Measurements from ENCODE around the gene KCNQ1OT1. TPM values are rescaled to one million over a fixed set of nuclear protein-coding genes. Genes with fewer than 3 reads are reported as not detected.

The KCNQ1OT1 gene
- total RNA-seq, 1 donor from 2014 or later, result 0.68 TPM

DNA sequence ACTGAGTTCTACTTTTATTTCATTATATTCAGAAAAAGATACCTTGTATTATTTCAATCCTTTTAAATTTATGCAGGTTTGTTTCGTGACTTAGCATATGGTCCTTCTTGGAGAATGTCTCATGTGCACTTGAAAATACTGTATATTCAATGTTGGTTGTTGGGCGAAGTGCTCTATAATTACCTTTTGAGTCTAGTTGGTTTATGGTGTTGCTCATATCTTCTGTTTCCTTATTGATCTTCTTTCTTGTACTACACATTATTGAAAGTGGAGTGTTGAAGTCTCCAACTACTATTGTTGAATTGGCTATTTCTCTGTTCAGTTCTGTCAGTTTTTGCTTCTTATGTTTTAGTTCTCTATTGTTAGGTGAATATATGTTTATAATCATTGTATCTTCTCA, 90.4 kb downstream of the KCNQ1OT1 start:
- H3K27ac Mint-ChIP-seq, result no peak overlapping the region
- H3K4me1 Mint-ChIP-seq (ENCODE audit: low read depth), result no peaks in the 10 kb centered on the region
- H3K27me3 Mint-ChIP-seq (ENCODE audit: low read depth), result peaks cover 4% of the 10 kb centered on the region
- peaks cover 6% of the 10 kb centered on the region for H3K9me3 Mint-ChIP-seq
- H3K36me3 Mint-ChIP-seq (ENCODE audit: low read depth), result no peaks in the 10 kb centered on the region
- intact Hi-C loops (cut with micrococcal nuclease), result no loop called here
- DNase-seq (ENCODE audit: low spot score), result no peak
- no peak overlapping the region for H3K4me3 Mint-ChIP-seq (ENCODE audit: low read depth)

DNA sequence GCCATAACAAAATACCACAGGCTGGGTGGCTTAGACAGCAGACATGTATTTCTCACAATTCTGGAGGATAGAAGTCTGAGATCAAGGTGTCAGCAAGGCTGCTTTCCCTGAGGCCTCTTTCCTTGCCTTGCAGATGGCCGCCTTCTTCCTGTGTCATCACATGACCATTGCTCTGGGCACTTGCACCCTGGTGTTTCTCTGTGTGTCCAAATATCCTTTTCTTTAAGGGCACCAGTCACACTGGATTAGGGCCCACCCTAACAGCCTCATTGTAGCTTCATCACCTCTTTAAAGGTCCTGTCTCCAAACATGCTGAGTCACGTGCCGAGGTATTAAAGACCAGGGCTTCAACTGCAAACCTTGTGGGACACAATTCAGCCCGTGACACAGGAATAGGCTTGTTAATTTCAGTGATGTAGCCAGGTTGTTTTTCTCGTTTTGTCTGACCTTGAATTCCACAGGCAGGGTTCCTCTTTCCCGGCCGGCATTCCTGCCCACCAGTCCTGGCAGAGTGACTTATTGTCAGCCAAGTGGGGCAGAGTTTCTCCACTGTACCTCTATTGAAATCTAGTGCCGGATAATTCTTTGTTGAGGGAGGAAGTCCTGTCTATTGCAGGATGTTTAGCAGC, 100.1 kb downstream of the KCNQ1OT1 start:
- no peaks in the 10 kb centered on the region for H3K4me1 Mint-ChIP-seq (ENCODE audit: low read depth)
- no peak for DNase-seq (ENCODE audit: low spot score)
- H3K4me3 Mint-ChIP-seq (ENCODE audit: low read depth), result no peak overlapping the region
- peaks cover 17% of the 10 kb centered on the region for H3K9me3 Mint-ChIP-seq
- H3K27me3 Mint-ChIP-seq (ENCODE audit: low read depth), result no peaks in the 10 kb centered on the region
- no peak overlapping the region for H3K27ac Mint-ChIP-seq
- H3K36me3 Mint-ChIP-seq (ENCODE audit: low read depth), result no peaks in the 10 kb centered on the region
- intact Hi-C loops (cut with micrococcal nuclease), result no loop called here

DNA sequence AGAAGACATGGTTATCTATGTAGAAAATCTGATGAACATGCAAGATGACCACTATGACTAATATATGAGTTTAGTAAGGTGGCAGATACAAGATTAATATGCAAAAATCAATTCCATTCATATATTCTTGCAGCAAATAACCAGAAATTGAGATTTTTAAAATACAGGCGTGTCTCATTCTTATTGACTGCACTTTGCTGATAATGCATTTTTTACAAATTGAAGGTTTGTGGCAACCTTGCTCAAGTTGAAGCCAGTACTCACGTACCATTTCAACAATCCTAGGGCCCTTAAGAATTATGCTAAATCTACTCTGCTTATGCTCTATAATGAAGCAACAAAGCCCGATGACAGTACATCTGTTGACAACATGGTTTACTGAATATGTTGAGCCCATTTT, 104.6 kb downstream of the KCNQ1OT1 start:
- intact Hi-C loops (cut with micrococcal nuclease), result no loop called here
- no peak for DNase-seq (ENCODE audit: low spot score)
- no peak overlapping the region for H3K27ac Mint-ChIP-seq
- H3K4me3 Mint-ChIP-seq (ENCODE audit: low read depth), result no peak overlapping the region
- H3K27me3 Mint-ChIP-seq (ENCODE audit: low read depth), result no peaks in the 10 kb centered on the region
- no peaks in the 10 kb centered on the region for H3K4me1 Mint-ChIP-seq (ENCODE audit: low read depth)
- peaks cover 17% of the 10 kb centered on the region for H3K9me3 Mint-ChIP-seq
- H3K36me3 Mint-ChIP-seq (ENCODE audit: low read depth), result no peaks in the 10 kb centered on the region

DNA sequence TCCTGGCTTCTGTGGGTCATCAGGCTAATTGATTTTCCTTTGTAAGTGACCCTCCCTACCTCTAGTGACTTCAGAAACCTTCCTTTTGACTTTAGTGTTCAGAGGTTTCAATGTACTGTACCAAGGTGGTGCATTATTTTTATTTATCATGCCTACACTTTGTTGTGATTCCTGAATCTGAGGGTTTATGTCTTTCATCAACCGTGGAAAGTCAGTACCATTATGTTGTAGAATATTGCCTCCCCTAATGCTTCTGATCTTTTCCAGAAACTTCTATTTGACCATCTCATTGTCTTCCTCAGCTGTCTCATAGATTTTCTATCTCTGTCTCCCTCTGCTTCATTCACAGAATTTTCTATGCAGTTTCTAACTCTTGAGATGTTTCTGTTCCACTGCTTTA, 105.5 kb downstream of the KCNQ1OT1 start:
- Mint-ChIP-seq H3K4me1 (ENCODE audit: low read depth) (no peaks in the 10 kb centered on the region), H3K27me3 (ENCODE audit: low read depth) (no peaks in the 10 kb centered on the region), H3K27ac (no peak overlapping the region), H3K4me3 (ENCODE audit: low read depth) (no peak overlapping the region), H3K36me3 (ENCODE audit: low read depth) (no peaks in the 10 kb centered on the region), H3K9me3 (peaks cover 17% of the 10 kb centered on the region)
- DNase-seq (ENCODE audit: low spot score), result no peak
- intact Hi-C loops (cut with micrococcal nuclease), result no loop called here

DNA sequence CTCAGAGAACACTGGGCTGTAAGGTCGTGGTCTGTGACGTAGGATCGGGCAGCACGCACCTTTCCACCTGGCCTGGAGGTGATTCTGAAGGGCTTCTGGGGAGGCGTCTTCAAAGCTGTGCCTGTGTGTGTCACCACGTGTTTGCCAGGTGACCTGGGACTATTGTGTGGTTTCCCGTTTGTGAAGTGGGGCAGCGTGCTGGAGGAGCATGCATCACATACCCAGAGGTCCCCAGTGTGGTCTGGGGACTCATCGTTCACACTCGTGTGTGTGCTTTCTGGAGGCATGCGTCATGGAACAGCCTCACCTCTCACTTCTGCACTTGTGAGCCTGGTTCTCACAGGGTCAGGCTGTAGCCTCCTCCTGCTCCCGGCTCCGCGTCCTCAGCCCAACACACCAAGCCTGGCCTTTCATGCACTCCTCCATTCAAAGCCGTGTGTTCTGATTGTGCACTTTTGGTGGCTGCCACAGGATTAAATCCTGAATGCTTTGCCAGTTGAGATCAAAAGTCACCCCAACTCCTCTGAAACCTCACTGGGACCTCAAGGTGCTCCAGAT, 106.3 kb downstream of the KCNQ1OT1 start:
- Mint-ChIP-seq H3K4me3 (ENCODE audit: low read depth) (no peak overlapping the region), H3K27ac (no peak overlapping the region), H3K27me3 (ENCODE audit: low read depth) (no peaks in the 10 kb centered on the region), H3K9me3 (peaks cover 10% of the 10 kb centered on the region), H3K4me1 (ENCODE audit: low read depth) (no peaks in the 10 kb centered on the region), H3K36me3 (ENCODE audit: low read depth) (no peaks in the 10 kb centered on the region)
- no peak for DNase-seq (ENCODE audit: low spot score)
- intact Hi-C loops (cut with micrococcal nuclease), result no loop called here

DNA sequence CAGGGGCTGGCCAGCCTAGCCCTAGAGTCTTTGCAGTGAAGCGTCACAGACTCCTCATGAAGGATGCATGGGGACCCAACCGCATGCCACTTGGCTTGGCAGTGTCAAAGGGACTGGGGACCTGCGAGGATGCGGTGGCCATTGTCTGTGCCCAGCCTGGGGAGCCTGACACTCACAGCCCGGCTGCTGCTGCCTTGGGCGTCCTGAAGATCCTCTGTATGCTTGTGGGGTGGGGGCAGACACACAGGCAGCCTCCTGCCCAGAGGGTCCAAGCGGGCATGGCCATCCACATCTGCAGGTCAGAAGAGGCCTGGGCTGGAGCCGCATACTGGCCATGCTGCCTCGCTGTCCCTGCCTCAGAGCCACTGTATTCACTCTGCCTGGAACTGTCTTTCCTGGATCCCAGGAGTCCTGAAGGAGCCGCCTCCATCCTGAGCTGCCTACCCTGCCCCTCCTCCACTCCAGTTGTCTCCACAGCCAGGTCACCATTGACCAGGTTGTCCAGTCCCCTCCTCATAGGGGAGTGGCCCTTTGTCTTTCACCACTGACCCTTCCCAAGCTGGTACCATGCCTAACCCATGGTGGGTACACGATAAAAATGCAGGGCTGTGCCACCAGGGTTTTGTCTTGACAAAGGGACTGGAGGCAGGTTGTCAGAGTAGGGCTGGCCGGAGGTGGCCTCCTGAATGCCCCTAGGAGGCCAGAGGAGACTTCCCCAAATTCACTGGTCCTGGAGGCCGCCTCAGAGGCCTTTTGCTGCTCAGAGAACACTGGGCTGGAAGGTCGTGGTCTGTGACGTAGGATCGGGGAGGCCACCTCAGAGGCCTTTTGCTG, 107.0 kb downstream of the KCNQ1OT1 start:
- no peak for DNase-seq (ENCODE audit: low spot score)
- H3K4me3 Mint-ChIP-seq (ENCODE audit: low read depth), result no peak overlapping the region
- no peaks in the 10 kb centered on the region for H3K27me3 Mint-ChIP-seq (ENCODE audit: low read depth)
- no peaks in the 10 kb centered on the region for H3K4me1 Mint-ChIP-seq (ENCODE audit: low read depth)
- no peaks in the 10 kb centered on the region for H3K36me3 Mint-ChIP-seq (ENCODE audit: low read depth)
- H3K9me3 Mint-ChIP-seq, result peaks cover 5% of the 10 kb centered on the region
- intact Hi-C loops (cut with micrococcal nuclease), result no loop called here
- no peak overlapping the region for H3K27ac Mint-ChIP-seq

DNA sequence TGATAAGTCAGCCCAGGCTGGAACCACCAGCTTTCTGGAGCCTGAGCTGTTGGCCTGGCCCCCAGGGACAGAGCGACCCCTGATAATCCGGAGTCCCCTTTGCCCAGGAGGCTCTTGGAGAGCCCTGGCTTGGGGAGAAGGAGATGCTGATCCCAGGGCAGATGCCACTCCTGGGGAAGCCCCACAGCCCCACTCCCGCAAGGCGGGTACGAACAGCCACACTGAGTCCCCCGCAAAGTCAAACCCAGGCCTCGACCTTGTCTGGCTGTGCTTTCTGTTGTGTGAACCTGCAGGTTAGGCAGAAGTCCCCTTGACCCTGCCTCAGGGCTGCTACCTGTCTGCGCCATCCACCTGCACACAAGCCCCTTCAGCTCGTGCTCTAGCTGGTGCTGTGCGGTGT, 108.0 kb downstream of the KCNQ1OT1 start:
- Mint-ChIP-seq H3K36me3 (ENCODE audit: low read depth) (no peaks in the 10 kb centered on the region), H3K9me3 (no peaks in the 10 kb centered on the region), H3K27ac (no peak overlapping the region), H3K27me3 (ENCODE audit: low read depth) (no peaks in the 10 kb centered on the region), H3K4me3 (ENCODE audit: low read depth) (no peak overlapping the region), H3K4me1 (ENCODE audit: low read depth) (no peaks in the 10 kb centered on the region)
- intact Hi-C loops (cut with micrococcal nuclease), result no loop called here
- no peak for DNase-seq (ENCODE audit: low spot score)

DNA sequence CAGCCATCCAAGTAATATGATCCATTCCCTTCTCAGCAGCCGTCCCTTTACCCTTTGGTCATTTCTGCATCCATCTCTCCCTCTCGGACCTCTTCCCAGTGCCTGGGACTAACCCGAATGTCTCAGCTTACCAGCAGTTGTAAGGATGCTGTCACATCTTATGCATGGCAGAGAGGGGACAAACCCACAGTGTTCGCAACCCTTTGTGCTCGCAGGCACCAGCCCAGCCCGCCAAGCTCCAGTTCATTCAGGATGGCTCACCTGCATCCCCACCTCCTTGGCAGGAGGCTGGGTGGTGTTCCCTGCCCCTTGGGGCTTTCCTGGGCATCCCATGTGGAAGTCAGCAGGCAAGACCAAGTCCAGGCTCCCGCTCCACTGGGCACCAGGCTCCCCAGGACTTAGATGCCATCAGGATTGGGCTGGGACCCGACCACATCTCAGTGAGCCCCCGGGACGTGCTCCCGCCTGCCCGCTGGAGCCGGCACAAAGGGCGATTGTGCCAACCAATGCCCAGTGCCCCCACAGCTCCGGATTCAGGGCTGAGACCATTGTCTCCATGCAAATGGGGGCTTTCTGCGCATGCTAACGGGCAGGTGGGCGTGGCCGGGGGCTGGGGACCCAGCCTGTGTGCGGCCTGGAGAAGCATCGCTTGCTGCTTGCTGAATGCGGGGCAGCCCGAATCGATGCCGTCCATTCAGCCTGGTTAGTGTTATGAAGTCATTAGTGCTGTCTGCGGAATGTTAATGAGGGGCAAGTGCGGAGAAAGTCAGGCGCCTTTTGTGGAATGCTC, 108.6 kb downstream of the KCNQ1OT1 start:
- no peaks in the 10 kb centered on the region for H3K27me3 Mint-ChIP-seq (ENCODE audit: low read depth)
- no peaks in the 10 kb centered on the region for H3K9me3 Mint-ChIP-seq

DNA sequence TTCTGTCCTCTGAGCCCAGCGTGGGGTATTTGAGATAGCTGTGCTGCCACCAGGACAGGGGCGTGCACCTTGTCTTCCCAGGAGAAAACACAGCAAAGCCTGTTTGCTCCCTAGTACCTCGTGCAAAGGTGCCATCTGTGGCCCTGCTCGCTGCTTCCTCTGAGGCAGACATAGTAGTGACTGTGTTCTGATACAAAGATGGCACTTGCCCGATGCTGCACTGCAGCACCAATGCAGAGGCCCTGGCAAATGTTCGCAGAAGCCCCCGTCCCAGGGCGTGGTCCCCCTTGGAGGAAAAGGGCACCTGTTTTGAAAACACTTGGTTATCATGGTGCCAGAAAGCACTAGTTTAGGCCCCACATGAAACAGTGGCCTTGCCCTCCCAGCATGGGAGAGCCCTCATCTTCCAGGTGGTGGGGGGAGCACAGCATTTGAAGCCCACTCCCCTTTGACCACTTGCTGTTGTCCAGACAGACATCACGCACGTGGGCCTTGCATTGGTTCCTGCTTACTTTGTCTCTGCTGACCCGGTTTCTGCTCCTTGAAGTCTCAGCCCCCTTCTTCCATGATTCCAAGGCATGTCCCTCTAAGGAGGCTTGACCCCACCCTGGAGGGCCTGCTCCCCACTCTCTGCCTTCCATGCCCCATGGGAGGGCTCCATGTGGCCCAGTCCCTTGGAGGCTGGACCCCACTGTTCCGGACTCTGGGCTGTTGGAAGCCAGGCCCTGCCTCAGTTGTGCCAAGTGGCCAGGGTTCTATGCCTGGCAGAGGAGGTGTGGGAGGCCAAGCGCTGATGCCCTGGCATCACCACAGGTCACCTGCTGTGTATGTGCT, 109.4 kb downstream of the KCNQ1OT1 start:
- no peaks in the 10 kb centered on the region for H3K36me3 Mint-ChIP-seq (ENCODE audit: low read depth)
- no peaks in the 10 kb centered on the region for H3K27me3 Mint-ChIP-seq (ENCODE audit: low read depth)
- H3K4me1 Mint-ChIP-seq (ENCODE audit: low read depth), result no peaks in the 10 kb centered on the region
- no peak overlapping the region for H3K27ac Mint-ChIP-seq
- H3K4me3 Mint-ChIP-seq (ENCODE audit: low read depth), result no peak overlapping the region
- no peak for DNase-seq (ENCODE audit: low spot score)
- H3K9me3 Mint-ChIP-seq, result no peaks in the 10 kb centered on the region
- intact Hi-C loops (cut with micrococcal nuclease), result no loop called here

More for the DNA sequence above, 108.6 kb downstream of the KCNQ1OT1 start:
- Mint-ChIP-seq H3K4me3 (ENCODE audit: low read depth) (no peak overlapping the region), H3K4me1 (ENCODE audit: low read depth) (no peaks in the 10 kb centered on the region), H3K27ac (no peak overlapping the region), H3K36me3 (ENCODE audit: low read depth) (no peaks in the 10 kb centered on the region)
- intact Hi-C loops (cut with micrococcal nuclease), result no loop called here
- DNase-seq (ENCODE audit: low spot score), result no peak

DNA sequence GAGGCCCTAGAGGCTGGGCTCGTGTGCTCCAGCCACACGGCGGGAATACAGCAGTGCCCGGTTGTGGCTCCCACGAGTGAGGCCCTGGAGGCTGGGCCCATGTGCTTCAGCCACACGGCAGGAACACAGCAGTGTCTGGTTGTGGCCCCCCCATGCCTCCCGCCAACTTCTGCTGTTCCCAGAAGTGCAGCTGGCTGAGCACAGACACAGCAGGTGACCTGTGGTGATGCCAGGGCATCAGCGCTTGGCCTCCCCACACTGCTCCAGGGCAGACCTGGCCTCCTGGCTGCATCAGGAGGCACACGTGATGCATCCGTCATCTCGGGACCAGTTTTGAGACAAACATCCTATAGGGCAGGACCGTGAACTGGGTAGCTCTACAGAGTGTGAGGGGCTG, 110.3 kb downstream of the KCNQ1OT1 start:
- H3K27ac Mint-ChIP-seq, result no peak overlapping the region
- no peak overlapping the region for H3K4me3 Mint-ChIP-seq (ENCODE audit: low read depth)
- no peaks in the 10 kb centered on the region for H3K4me1 Mint-ChIP-seq (ENCODE audit: low read depth)
- H3K9me3 Mint-ChIP-seq, result no peaks in the 10 kb centered on the region
- no peaks in the 10 kb centered on the region for H3K36me3 Mint-ChIP-seq (ENCODE audit: low read depth)
- intact Hi-C loops (cut with micrococcal nuclease), result no loop called here
- no peak for DNase-seq (ENCODE audit: low spot score)
- H3K27me3 Mint-ChIP-seq (ENCODE audit: low read depth), result no peaks in the 10 kb centered on the region

DNA sequence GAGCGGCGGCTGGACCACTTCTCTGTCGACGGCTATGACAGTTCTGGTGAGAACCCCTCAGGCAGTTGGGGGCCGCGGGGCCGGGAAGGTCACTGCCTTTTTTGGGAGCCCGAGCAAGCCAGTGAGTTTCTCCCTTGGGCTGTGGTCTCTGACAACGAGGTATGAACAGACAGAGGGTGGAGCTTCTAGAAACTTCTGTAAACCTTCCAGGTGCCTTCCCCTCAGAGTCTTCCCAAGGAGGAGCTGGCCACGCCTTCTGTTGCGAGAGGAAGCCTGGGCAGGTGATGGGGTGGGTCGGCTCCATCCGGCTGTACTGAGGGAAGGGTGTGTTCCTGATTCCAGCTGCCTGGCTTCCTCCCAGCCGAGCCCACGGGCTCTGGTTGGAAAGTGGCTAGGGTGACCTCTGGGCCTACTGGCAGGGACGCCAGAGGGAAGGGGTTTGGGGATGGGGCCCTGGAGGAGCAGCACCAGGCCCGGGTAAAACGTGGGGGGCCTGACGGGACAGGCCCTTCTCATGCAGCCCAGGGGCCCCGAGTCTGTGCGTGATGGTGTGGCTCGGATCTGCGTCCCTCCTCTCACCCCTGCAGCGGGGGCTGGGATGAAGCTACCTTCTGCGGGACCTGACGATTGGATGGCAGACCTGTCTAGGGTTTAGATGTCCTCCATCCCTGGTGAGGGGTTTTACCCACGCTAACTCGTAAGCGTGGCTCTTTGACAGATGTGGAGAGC, 110.8 kb downstream of the KCNQ1OT1 start:
- no peak overlapping the region for H3K27ac Mint-ChIP-seq

More for the DNA sequence above, 110.8 kb downstream of the KCNQ1OT1 start:
- Mint-ChIP-seq H3K9me3 (no peaks in the 10 kb centered on the region), H3K4me3 (ENCODE audit: low read depth) (no peak overlapping the region), H3K27me3 (ENCODE audit: low read depth) (no peaks in the 10 kb centered on the region), H3K36me3 (ENCODE audit: low read depth) (no peaks in the 10 kb centered on the region), H3K4me1 (ENCODE audit: low read depth) (no peaks in the 10 kb centered on the region)
- no peak for DNase-seq (ENCODE audit: low spot score)
- intact Hi-C loops (cut with micrococcal nuclease), result no loop called here

All from activated T-helper 2 cell treated with anti-CD3 and anti-CD28 coated beads, Interferon-gamma antibody, Interleukin-2, Interleukin-4, amounts not matched to agents 10 μg/mL and 5 μg/mL and 100 μg/mL, durations not matched to agents 14 hours and 24 hours and 36 hours (primary cell).